SK-N-SH treated with all-trans-retinoic acid at 6 μM for 48 hours (cell line): ENCODE results near the gene PROK1.

Experiments used
- ARNTL ChIP-seq: fragments of 450-650 bp; formaldehyde crosslinking; IDR thresholded peaks from 2 replicates; pipeline ENCODE4 v1.5.0; 2020; ENCODE audit warnings: low read depth, mild to moderate bottlenecking, moderate library complexity, borderline replicate concordance
- CSDC2 ChIP-seq: fragments of 250-450 bp; sonication (Bioruptor Pico); IDR thresholded peaks from 2 replicates; pipeline ENCODE4 v1.5.0; 2020; ENCODE audit warnings: mild to moderate bottlenecking, moderate library complexity
- TOX ChIP-seq: fragments of 250-450 bp; sonication (Bioruptor Pico); IDR thresholded peaks from 2 replicates; pipeline ENCODE4 v1.8.0; 2021; ENCODE audit warnings: mild to moderate bottlenecking, moderate library complexity, borderline replicate concordance

GRCh38 chr1:110433213-110433612 is 17.7 kb upstream of the PROK1 start:
- TF ChIP-seq ARNTL (CRISPR knock-in tag) (no peak), CSDC2 (CRISPR knock-in tag) (no peak), TOX (CRISPR knock-in tag) (no peak)
